K562 (cell line): ENCODE data around the gene MRPS26.

Experiments
- BRCA1 ChIP-seq, 2 experiments: fragments of 450-650 bp in 1 of 2; sonication (generic) in 1 of 2; formaldehyde crosslinking in 1 of 2; IDR thresholded peaks; 2 replicates each; pipeline versions ENCODE4 v1.5.0 to v1.6.1; 2017 to 2020; ENCODE audit warnings: mild to moderate bottlenecking in 1 of 2, missing genetic modification reagents in 1 of 2
- EZH2 ChIP-seq: IDR thresholded peaks from 2 replicates; pipeline ENCODE4 v1.6.1; 2012; ENCODE audit warnings: low read depth, mild to moderate bottlenecking, inconsistent platforms, low read length, borderline replicate concordance
- GABPB1 ChIP-seq: sonication (generic); formaldehyde crosslinking; IDR thresholded peaks from 2 replicates; pipeline ENCODE4 v1.8.0; 2022; ENCODE audit warnings: mild to moderate bottlenecking, missing genetic modification reagents
- PHF21A ChIP-seq: fragments of 450-650 bp; IDR thresholded peaks from 2 replicates; pipeline ENCODE4 v1.6.1; 2017; ENCODE audit warnings: low read depth, borderline replicate concordance
- POLR2A ChIP-seq: fragments of 450-650 bp; conservative IDR thresholded peaks from 2 replicates; pipeline ENCODE4 v1.6.1; 2016
- RUNX1 ChIP-seq: sonication (generic); IDR thresholded peaks from 2 replicates; pipeline ENCODE4 v1.6.1; 2016; ENCODE audit warnings: antibody characterized with exemption, low read depth
- SIN3B ChIP-seq: fragments of 450-650 bp; IDR thresholded peaks from 2 replicates; pipeline ENCODE4 v1.6.1; 2017; ENCODE audit warnings: low read depth, mild to moderate bottlenecking, moderate library complexity
- TCF7 ChIP-seq: sonication (generic); IDR thresholded peaks from 2 replicates; pipeline ENCODE4 v1.6.1; 2016; ENCODE audit warnings: antibody characterized with exemption, borderline replicate concordance
- TF ChIP-seq, protein P1 (sequence below), 2 experiments: fragments of 450-650 bp; formaldehyde crosslinking in 1 of 2; IDR thresholded peaks; 2 replicates each; pipeline versions ENCODE4 v1.4.0 to v1.6.1; 2014 to 2020; ENCODE audit warnings: mild to moderate bottlenecking in 2 of 2, borderline replicate concordance in 1 of 2, low read depth in 1 of 2

DNA sequence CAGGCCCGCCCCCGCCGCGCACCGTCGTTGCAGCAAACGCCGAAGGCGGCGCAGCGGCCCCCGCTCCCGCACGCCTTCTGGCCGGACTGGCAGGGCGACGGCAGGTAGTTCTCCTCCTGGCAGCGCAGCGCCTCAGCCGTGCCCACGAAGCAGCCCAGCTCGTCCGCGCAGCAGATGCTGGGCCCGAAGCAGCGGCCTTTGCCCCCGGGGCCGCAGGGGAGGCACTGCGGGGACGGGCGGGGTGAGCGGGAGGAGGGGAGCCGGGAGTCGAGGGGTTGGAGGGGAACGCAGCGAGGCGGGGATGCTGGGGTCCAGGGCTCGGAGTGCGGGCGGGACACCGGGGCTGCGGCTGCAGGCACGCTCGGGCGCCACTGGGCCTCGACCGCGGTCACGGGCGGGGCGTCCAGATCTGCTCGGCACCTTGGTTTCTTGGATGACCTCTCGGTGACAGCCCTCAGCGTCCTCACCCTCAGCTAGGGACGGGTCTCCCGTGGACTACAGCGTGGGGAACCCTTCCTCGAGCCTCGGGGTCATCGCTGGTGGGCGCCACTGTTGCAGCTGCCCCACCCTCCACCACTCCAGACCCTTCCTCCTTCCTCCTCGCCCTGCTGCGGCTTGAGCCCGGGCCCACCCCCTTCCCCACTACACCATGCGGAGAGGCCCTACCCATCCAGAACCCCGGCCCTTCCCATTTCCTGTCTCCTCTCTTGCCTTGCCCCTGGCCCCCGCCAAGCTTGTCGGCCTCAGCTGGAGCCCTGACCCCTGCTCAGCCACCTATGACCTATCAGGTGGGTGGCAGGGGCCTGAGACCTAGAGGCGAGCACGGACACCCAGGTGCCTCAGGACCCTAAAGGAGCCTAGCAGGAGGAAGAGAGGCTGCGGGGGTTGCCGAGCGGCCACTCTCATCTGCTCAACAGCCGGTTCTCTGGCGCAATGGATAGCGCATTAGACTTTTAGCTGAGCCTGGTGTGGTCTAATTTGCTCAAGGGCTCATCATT lies 37.4 kb downstream of the MRPS26 start:
- TF ChIP-seq EZH2 (no peak), SIN3B (no peak), TCF7 (no peak), PHF21A (no peak), GABPB1 (no peak), BRCA1 (IDR thresholded peaks at IDR 0.05) (no peak), BRCA1 (CRISPR knock-in tag; IDR thresholded peaks at IDR 0.05) (no peak), RUNX1 (no peak), POLR2A (no peak)
- TF ChIP-seq, protein P1, sequence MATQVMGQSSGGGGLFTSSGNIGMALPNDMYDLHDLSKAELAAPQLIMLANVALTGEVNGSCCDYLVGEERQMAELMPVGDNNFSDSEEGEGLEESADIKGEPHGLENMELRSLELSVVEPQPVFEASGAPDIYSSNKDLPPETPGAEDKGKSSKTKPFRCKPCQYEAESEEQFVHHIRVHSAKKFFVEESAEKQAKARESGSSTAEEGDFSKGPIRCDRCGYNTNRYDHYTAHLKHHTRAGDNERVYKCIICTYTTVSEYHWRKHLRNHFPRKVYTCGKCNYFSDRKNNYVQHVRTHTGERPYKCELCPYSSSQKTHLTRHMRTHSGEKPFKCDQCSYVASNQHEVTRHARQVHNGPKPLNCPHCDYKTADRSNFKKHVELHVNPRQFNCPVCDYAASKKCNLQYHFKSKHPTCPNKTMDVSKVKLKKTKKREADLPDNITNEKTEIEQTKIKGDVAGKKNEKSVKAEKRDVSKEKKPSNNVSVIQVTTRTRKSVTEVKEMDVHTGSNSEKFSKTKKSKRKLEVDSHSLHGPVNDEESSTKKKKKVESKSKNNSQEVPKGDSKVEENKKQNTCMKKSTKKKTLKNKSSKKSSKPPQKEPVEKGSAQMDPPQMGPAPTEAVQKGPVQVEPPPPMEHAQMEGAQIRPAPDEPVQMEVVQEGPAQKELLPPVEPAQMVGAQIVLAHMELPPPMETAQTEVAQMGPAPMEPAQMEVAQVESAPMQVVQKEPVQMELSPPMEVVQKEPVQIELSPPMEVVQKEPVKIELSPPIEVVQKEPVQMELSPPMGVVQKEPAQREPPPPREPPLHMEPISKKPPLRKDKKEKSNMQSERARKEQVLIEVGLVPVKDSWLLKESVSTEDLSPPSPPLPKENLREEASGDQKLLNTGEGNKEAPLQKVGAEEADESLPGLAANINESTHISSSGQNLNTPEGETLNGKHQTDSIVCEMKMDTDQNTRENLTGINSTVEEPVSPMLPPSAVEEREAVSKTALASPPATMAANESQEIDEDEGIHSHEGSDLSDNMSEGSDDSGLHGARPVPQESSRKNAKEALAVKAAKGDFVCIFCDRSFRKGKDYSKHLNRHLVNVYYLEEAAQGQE (IDR thresholded peaks at IDR 0.05; ENCODE audit: borderline replicate concordance) = no peak
- TF ChIP-seq, protein P1 (CRISPR knock-in tag; IDR thresholded peaks at IDR 0.05; ENCODE audit: low read depth) = no peak
